GM12875 (cell line): ENCODE measurements around the gene TLX1.

Experiments
- H3K4me3 ChIP-seq: one replicate; pipeline ENCODE4 v1.5.1; 2011; ENCODE audit warnings: low read depth, low read length, control low read depth
- CTCF ChIP-seq: IDR thresholded peaks from 2 replicates; pipeline ENCODE4 v1.5.1; 2011; ENCODE audit warnings: low read depth, mild to moderate bottlenecking, control low read depth, inconsistent platforms, low read length, moderate library complexity, borderline replicate concordance; ENCODE audit not compliant: insufficient read depth

TLX1 gene

GRCh38 chr10:101157756-101158458, 26.8 kb downstream of the TLX1 start:
- no peak for TF ChIP-seq CTCF
- H3K4me3 ChIP-seq = no peak overlapping the region

GRCh38 chr10:101158459-101159058, 27.5 kb downstream of the TLX1 start:
- no peak overlapping the region for H3K4me3 ChIP-seq
- no peak for TF ChIP-seq CTCF

- TF ChIP-seq CTCF = peak; percentile 93
- no peak overlapping the region for H3K4me3 ChIP-seq
Observed at GRCh38 chr10:101161494-101162299, 30.6 kb downstream of the TLX1 start.

GRCh38 chr10:101162677-101163076, 31.6 kb downstream of the TLX1 start:
- no peak for TF ChIP-seq CTCF
- H3K4me3 ChIP-seq = no peak overlapping the region

- no peak overlapping the region for H3K4me3 ChIP-seq
- no peak for TF ChIP-seq CTCF
Observed at GRCh38 chr10:101164020-101164419, 32.9 kb downstream of the TLX1 start.

- no peak for TF ChIP-seq CTCF
- H3K4me3 ChIP-seq = no peak overlapping the region
Observed at GRCh38 chr10:101165736-101166135, 34.6 kb downstream of the TLX1 start.
